HEK293 (cell line): Measurements from ENCODE around the gene NFIL3.

Experiments
- CTCF ChIA-PET: fragments of 350-600 bp; formaldehyde crosslinking; extraction: SDS; loops from one replicate; lab custom pipeline; 2021; ENCODE audit warnings: antibody characterized with exemption; lab: Yijun Ruan, JAX
- POLR2A ChIA-PET: fragments of 300-600 bp; formaldehyde crosslinking; extraction: SDS; loops from one replicate; lab custom pipeline; 2020; ENCODE audit warnings: antibody characterized with exemption, inconsistent platforms; lab: Yijun Ruan, JAX
- H3K27ac ChIP-seq: fragments of 200-500 bp; sonication (Bioruptor generic); 2 replicates; pipeline ENCODE4 v1.5.1; 2014; ENCODE audit warnings: low read depth, low read length, control low read depth, inconsistent platforms; ENCODE audit errors: extremely low read depth
- H3K36me3 ChIP-seq, 2 experiments: fragments of 200-500 bp in 1 of 2; sonication (Bioruptor generic) in 1 of 2; 1 replicate in 1 of 2; 2 replicates in 1 of 2; pipeline ENCODE4 v1.5.1; 2014 to 2017; ENCODE audit warnings: inconsistent platforms in 2 of 2, low read length in 2 of 2; ENCODE audit not compliant: control insufficient read depth in 2 of 2, insufficient read depth in 1 of 2
- H3K4me1 ChIP-seq: fragments of 200-500 bp; sonication (Bioruptor generic); 2 replicates; pipeline ENCODE4 v1.5.1; 2014; ENCODE audit warnings: mild to moderate bottlenecking, low read length, inconsistent platforms; ENCODE audit not compliant: control insufficient read depth, insufficient read depth
- H3K4me3 ChIP-seq: 2 replicates; pipeline ENCODE4 v1.5.1; 2011; ENCODE audit warnings: low read depth, mild to moderate bottlenecking, control low read depth, low read length, moderate library complexity
- H3K9me3 ChIP-seq: fragments of 200-500 bp; sonication (Bioruptor generic); 2 replicates; pipeline ENCODE4 v1.5.1; 2014; ENCODE audit warnings: low read depth, low read length, inconsistent platforms; ENCODE audit not compliant: control insufficient read depth, insufficient read depth
- HIC1 ChIP-seq: fragments of 450-650 bp; formaldehyde crosslinking; IDR thresholded peaks from 2 replicates; pipeline ENCODE4 v1.5.1; 2016; ENCODE audit warnings: missing biosample characterization, missing genetic modification characterization
- KLF7 ChIP-seq: fragments of 450-650 bp; formaldehyde crosslinking; IDR thresholded peaks from 2 replicates; pipeline ENCODE4 v1.5.1; 2016; ENCODE audit warnings: missing biosample characterization, missing genetic modification characterization, borderline replicate concordance
- OVOL3 ChIP-seq: fragments of 450-650 bp; formaldehyde crosslinking; IDR thresholded peaks from 2 replicates; pipeline ENCODE4 v1.5.1; 2016; ENCODE audit warnings: missing biosample characterization, missing genetic modification characterization
- PRDM10 ChIP-seq: fragments of 450-650 bp; formaldehyde crosslinking; IDR thresholded peaks from 2 replicates; pipeline ENCODE4 v1.5.1; 2016; ENCODE audit warnings: missing biosample characterization, missing genetic modification characterization
- REST ChIP-seq: fragments of 450-650 bp; formaldehyde crosslinking; IDR thresholded peaks from 2 replicates; pipeline ENCODE4 v1.5.1; 2016; ENCODE audit warnings: missing biosample characterization, missing genetic modification characterization
- SP2 ChIP-seq: fragments of 450-650 bp; formaldehyde crosslinking; IDR thresholded peaks from 2 replicates; pipeline ENCODE4 v1.5.1; 2016; ENCODE audit warnings: missing biosample characterization, missing genetic modification characterization
- YY1 ChIP-seq: fragments of 450-650 bp; formaldehyde crosslinking; IDR thresholded peaks from 2 replicates; pipeline ENCODE4 v1.5.1; 2018; ENCODE audit warnings: missing biosample characterization, missing genetic modification characterization
- ZFHX2 ChIP-seq: fragments of 450-650 bp; formaldehyde crosslinking; conservative IDR thresholded peaks from 2 replicates; pipeline ENCODE4 v1.5.1; 2016; ENCODE audit warnings: missing biosample characterization, missing genetic modification characterization
- ZNF138 ChIP-seq: fragments of 450-650 bp; formaldehyde crosslinking; IDR thresholded peaks from 2 replicates; pipeline ENCODE4 v1.5.1; 2016; ENCODE audit warnings: missing biosample characterization, missing genetic modification characterization, borderline replicate concordance
- ZNF18 ChIP-seq: fragments of 450-650 bp; formaldehyde crosslinking; IDR thresholded peaks from 2 replicates; pipeline ENCODE4 v1.5.1; 2016; ENCODE audit warnings: missing biosample characterization, missing genetic modification characterization
- ZNF341 ChIP-seq: fragments of 450-650 bp; formaldehyde crosslinking; IDR thresholded peaks from 2 replicates; pipeline ENCODE4; 2016; ENCODE audit warnings: low read depth, missing biosample characterization, missing genetic modification characterization
- ZNF501 ChIP-seq: fragments of 450-650 bp; formaldehyde crosslinking; IDR thresholded peaks from 2 replicates; pipeline ENCODE4 v1.5.1; 2016; ENCODE audit warnings: missing biosample characterization, missing genetic modification characterization
- ZNF513 ChIP-seq: fragments of 450-650 bp; IDR thresholded peaks from 2 replicates; pipeline ENCODE4 v1.5.1; 2018; ENCODE audit warnings: missing biosample characterization, missing genetic modification characterization
- ZNF654 ChIP-seq: fragments of 450-650 bp; formaldehyde crosslinking; IDR thresholded peaks from 2 replicates; pipeline ENCODE4 v1.5.1; 2016; ENCODE audit warnings: low read depth, missing biosample characterization, missing genetic modification characterization
- ZNF837 ChIP-seq: fragments of 450-650 bp; formaldehyde crosslinking; IDR thresholded peaks from 2 replicates; pipeline ENCODE4 v1.5.1; 2016; ENCODE audit warnings: missing biosample characterization, missing genetic modification characterization

The NFIL3 gene

GRCh38 chr9:91465420-91465819, 41.8 kb upstream of the NFIL3 start (continued):
- TF ChIP-seq PRDM10 (tag by site-specific recombination): no peak
- no peak for TF ChIP-seq ZNF501 (tag by site-specific recombination)
- TF ChIP-seq, all 188 proteins: peak for 0

- ChIA-PET CTCF (interaction anchor here (0.6 to 1.2 kb wide), 4 partner anchors 8 to 395 kb away, joined by 3 to 4 read pairs (median 4); no protein-coding TSS in a partner anchor), POLR2A (no interaction called here)
- H3K9me3 ChIP-seq: no peaks in the 10 kb centered on the region
- H3K4me1 ChIP-seq: no peaks in the 10 kb centered on the region
- TF ChIP-seq YY1: no peak
- no peak for TF ChIP-seq KLF7 (tag by site-specific recombination)
- TF ChIP-seq ZNF837 (tag by site-specific recombination): no peak
- TF ChIP-seq ZFHX2 (tag by site-specific recombination): no peak
- TF ChIP-seq ZNF18 (tag by site-specific recombination): no peak
- TF ChIP-seq ZNF654 (tag by site-specific recombination): no peak
- TF ChIP-seq SP2: no peak
- TF ChIP-seq ZNF341 (tag by site-specific recombination): no peak
- TF ChIP-seq ZNF138 (tag by site-specific recombination): no peak
- TF ChIP-seq ZNF513 (tag by site-specific recombination): no peak
- no peak for TF ChIP-seq REST (tag by site-specific recombination)
- no peak for TF ChIP-seq HIC1 (tag by site-specific recombination)
- TF ChIP-seq OVOL3: no peak
- no peaks in the 10 kb centered on the region for H3K36me3 ChIP-seq
- H3K4me3 ChIP-seq: no peak overlapping the region
- no peak overlapping the region for H3K27ac ChIP-seq
Measured at GRCh38 chr9:91458906-91459305, 35.3 kb upstream of the NFIL3 start.
